Nephron progenitor cell (in vitro differentiated cells): Measurements from ENCODE around the gene TADA2B.
A peak's percentile ranks its signal among the peaks of the same experiment; 100 is the strongest.

Experiments
- DNase-seq: peaks from one replicate; pipeline ENCODE4 v3.0.0; 2021
- H3K27ac Mint-ChIP-seq: 2 replicates; pipeline ENCODE4 v1.8.0; 2021; ENCODE audit warnings: mild to moderate bottlenecking, moderate library complexity, mixed read lengths
- H3K27me3 Mint-ChIP-seq: 2 replicates; pipeline ENCODE4 v1.8.0; 2021; ENCODE audit warnings: mild to moderate bottlenecking, low read depth, mixed read lengths; ENCODE audit not compliant: poor library complexity
- H3K36me3 Mint-ChIP-seq: 2 replicates; pipeline ENCODE4 v1.8.0; 2021; ENCODE audit warnings: low read depth, mixed read lengths
- H3K4me1 Mint-ChIP-seq: 2 replicates; pipeline ENCODE4 v1.8.0; 2021; ENCODE audit warnings: mixed read lengths
- H3K4me3 Mint-ChIP-seq: 2 replicates; pipeline ENCODE4 v1.8.0; 2021; ENCODE audit warnings: mild to moderate bottlenecking, moderate library complexity, mixed read lengths
- H3K9me3 Mint-ChIP-seq: 2 replicates; pipeline ENCODE4 v1.8.0; 2021; ENCODE audit warnings: mild to moderate bottlenecking, moderate library complexity, mixed read lengths
- TF ChIP-seq, protein P1 (sequence below): fragments of 200-600 bp; sonication (generic); IDR thresholded peaks from 2 replicates; pipeline ENCODE4 v1.5.0; 2021; ENCODE audit warnings: antibody characterized with exemption

TADA2B gene

DNA sequence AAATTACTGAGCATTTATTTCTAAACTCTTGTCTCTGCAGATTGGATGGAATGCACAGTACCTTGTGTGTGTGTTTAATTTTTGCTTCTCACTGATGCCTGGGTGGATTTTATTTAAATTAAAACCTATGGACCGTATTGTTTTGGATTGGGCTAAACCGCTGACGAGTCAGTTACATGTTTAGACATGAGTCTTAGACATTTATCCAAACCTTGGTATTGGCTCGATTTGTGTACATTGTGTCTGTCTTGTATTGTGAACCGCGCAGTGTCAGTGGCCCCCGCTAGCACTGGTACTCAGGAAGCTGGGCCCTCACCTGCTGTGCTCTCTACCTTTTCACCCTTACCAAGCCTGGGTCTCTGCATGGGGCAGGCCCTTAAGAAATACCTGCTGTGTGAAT is 40.8 kb upstream of the TADA2B start:
- H3K9me3 Mint-ChIP-seq: no peaks in the 10 kb centered on the region
- no peak overlapping the region for H3K27ac Mint-ChIP-seq
- H3K36me3 Mint-ChIP-seq: peaks cover 70% of the 10 kb centered on the region
- TF ChIP-seq, protein P1, sequence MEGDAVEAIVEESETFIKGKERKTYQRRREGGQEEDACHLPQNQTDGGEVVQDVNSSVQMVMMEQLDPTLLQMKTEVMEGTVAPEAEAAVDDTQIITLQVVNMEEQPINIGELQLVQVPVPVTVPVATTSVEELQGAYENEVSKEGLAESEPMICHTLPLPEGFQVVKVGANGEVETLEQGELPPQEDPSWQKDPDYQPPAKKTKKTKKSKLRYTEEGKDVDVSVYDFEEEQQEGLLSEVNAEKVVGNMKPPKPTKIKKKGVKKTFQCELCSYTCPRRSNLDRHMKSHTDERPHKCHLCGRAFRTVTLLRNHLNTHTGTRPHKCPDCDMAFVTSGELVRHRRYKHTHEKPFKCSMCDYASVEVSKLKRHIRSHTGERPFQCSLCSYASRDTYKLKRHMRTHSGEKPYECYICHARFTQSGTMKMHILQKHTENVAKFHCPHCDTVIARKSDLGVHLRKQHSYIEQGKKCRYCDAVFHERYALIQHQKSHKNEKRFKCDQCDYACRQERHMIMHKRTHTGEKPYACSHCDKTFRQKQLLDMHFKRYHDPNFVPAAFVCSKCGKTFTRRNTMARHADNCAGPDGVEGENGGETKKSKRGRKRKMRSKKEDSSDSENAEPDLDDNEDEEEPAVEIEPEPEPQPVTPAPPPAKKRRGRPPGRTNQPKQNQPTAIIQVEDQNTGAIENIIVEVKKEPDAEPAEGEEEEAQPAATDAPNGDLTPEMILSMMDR: no peak
- H3K27me3 Mint-ChIP-seq: peaks cover 2% of the 10 kb centered on the region
- H3K4me1 Mint-ChIP-seq: peaks cover 13% of the 10 kb centered on the region
- DNase-seq: no peak
- no peak overlapping the region for H3K4me3 Mint-ChIP-seq

DNA sequence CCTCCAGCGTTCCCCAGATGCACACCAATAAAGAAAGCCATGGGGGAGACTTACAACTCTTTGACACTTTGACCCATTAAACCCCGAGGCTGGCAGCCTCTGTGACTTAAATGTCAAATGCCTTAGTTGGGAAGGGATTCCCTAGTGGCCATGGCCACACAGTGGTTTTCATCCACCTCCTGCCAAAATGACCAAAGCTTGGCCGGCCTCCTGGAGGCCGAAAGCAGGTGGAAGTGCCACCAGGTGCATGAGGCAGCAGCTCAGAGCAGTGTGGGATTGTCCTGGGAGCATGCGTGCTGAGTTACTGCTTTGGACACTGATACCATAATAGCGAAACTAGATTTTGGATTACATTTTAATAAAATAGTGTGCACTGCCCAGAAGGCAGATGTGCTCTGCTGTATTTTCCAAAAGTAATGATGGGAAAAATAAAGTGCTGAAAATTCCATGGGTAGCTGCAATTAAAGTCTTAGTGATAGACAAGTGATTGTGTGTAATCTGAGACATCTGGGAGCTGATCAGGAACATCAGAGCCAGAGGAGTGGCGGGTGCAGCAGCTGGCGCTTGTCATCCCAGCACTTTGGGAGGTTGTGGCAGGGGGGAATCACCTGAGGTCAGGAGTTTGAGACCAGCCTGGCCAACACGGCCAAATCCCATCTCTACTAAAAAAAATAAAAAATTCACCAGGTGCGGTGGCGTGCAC is 39.8 kb upstream of the TADA2B start:
- Mint-ChIP-seq H3K27me3 (peaks cover 2% of the 10 kb centered on the region), H3K9me3 (no peaks in the 10 kb centered on the region), H3K27ac (no peak overlapping the region), H3K4me1 (peaks cover 18% of the 10 kb centered on the region), H3K4me3 (no peak overlapping the region), H3K36me3 (peaks cover 70% of the 10 kb centered on the region)
- no peak for DNase-seq
- TF ChIP-seq, protein P1: no peak

DNA sequence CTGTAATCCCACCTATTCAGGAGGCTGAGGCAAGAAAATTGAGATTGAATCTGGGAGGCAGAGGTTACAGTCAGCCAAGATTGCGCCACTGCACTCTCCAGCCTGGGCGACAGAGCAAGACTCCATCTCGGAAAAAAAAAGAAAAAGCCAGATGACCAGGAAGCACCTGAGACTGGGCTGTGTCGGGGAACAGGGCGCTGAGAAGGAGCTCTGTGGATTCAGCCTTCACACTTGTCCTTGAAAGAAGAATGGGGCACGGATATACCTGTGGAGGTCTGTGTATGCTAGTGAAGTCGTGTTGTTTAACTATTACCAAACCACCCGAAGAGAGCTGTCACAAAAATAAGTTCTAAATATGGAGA is 39.3 kb upstream of the TADA2B start:
- no peak for DNase-seq
- H3K4me3 Mint-ChIP-seq: no peak overlapping the region
- peaks cover 2% of the 10 kb centered on the region for H3K27me3 Mint-ChIP-seq
- H3K4me1 Mint-ChIP-seq: peaks cover 18% of the 10 kb centered on the region
- H3K36me3 Mint-ChIP-seq: peaks cover 69% of the 10 kb centered on the region
- H3K9me3 Mint-ChIP-seq: no peaks in the 10 kb centered on the region
- H3K27ac Mint-ChIP-seq: peak overlapping the region; percentile 75
- TF ChIP-seq, protein P1: no peak

DNA sequence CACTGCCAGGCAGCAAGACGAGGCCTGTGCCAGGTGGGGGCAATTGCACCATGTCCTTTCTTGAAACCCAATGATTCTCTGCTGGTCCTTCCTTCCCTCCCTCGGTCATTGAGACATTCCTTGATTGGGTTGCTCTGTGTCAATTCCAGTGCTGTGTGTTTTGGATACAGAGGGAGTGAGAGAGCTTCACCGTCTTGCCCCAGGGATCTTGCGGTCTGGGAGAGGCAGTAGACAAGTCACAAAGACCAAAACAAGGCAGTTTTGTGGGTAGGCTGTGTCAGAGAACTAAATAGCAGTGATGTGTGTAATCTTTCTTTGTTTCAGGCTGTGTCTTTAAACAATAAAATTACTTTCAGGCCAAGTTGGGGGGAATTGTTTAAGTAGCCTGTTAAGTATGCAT is 38.8 kb upstream of the TADA2B start:
- no peak for DNase-seq
- Mint-ChIP-seq H3K4me1 (peaks cover 18% of the 10 kb centered on the region), H3K9me3 (no peaks in the 10 kb centered on the region), H3K4me3 (no peak overlapping the region), H3K36me3 (peaks cover 69% of the 10 kb centered on the region), H3K27me3 (peaks cover 2% of the 10 kb centered on the region), H3K27ac (peak overlapping the region; percentile 75)
- TF ChIP-seq, protein P1: no peak

DNA sequence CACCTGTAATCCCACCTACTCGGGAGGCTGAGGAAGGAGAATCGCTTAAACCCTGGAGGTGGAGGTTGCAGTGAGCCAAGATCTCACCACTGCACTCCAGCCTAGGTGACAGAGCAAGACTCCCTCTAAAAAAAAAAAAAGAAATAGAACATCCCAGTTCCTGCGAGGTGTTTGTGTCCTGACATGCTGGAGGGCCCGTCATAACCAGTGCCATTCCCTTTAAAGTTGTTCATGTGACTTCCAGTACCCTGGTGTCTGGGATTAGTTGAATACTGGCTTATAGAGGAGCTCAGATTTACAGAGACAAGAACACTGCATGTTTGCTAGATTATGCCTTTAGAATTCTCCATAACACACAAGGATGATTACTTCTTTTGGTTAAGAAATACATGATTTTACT is 37.6 kb upstream of the TADA2B start:
- DNase-seq: no peak
- TF ChIP-seq, protein P1: no peak
- Mint-ChIP-seq H3K4me1 (peaks cover 18% of the 10 kb centered on the region), H3K4me3 (no peak overlapping the region), H3K27ac (no peak overlapping the region), H3K27me3 (peaks cover 2% of the 10 kb centered on the region), H3K9me3 (no peaks in the 10 kb centered on the region), H3K36me3 (peaks cover 67% of the 10 kb centered on the region)

DNA sequence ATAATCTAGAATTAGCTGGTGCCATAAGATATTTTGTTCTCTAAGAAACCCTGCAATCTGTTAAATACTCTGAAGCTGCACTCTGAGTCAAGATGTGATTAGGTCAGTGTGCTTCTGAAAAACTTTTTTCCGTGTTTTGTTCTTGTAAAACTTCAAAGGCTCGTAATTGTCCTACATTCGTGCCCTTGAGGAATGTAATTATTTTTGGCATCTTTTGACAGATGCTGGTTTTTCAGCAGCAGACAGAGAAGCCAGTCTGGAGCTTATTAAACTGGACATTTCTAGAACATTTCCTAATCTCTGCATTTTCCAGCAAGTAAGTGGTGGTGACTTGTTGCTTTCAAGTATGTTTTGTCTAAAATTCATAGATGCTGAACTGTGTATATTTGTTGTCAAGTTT is 36.8 kb upstream of the TADA2B start:
- TF ChIP-seq, protein P1: no peak
- Mint-ChIP-seq H3K27ac (no peak overlapping the region), H3K27me3 (peaks cover 2% of the 10 kb centered on the region), H3K9me3 (no peaks in the 10 kb centered on the region), H3K4me3 (no peak overlapping the region), H3K4me1 (peaks cover 18% of the 10 kb centered on the region), H3K36me3 (peaks cover 68% of the 10 kb centered on the region)
- no peak for DNase-seq
